ENCODE measurements around the gene KLHL22. TPM values are rescaled to one million over a fixed set of nuclear protein-coding genes. Genes with fewer than 3 reads are reported as not detected.

The KLHL22 gene
- total and polyA plus RNA-seq, 2 donors (not counting 3 experiments of a cell fraction or from before 2014, with no cell fraction given) = 24.2 to 33.6 TPM

DNA sequence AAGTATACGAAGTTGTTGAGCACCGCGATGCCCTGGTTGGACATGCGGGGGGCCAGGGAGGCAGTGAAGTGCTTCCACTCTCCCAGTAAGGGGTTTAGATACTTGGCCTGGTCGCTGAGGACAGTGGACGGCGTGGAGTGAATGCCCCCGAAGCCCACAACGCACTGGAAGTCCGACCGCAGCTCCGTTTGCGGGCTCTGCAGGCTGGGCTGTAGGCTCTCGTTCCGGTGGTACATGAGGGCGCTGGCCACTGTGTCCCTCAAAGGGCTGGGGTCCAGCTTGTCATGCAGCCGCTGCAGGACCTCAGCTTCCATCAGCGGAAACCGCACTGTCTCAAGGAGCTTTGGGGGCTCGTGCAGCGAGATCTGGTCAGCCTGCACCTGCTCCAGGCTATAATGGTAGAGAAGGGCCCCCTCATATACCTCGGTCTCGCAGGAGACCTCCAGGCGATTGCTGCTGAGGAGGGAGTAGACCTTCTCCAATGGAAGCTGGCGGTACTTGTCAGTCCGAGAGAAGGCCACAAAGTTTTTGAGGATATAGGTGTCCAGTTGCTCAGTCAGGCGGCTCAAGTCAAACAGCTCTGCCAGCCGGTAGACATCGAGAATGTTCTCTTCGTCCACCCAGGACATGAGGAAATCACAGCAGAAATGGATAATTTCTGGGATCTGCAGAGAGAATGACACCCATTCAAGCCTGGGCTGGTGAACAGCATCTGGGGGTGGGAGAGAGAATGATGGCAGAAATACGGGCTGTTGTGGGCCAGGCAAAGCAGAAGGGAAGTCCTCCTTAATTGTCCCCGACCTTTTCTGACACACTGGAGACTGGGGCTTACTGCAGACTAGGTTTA, 30.5 kb downstream of the KLHL22 start:
- DNase-seq (ENCODE audit: low read depth, low spot score) (no peak), FAIRE-seq (no peak)
- Histone ChIP-seq H3K27me3 (ENCODE audit: control insufficient read depth in 2 of 2, insufficient read depth in 2 of 2, low read length in 2 of 2) (no peaks in the 10 kb centered on the region), H4K20me1 (replicated peaks; ENCODE audit: control insufficient read depth, extremely low read depth, insufficient read depth, low read length) (no peaks in the 10 kb centered on the region), H3K9me3 (replicated peaks; ENCODE audit: control insufficient read depth, insufficient read depth, low read length) (no peaks in the 10 kb centered on the region), H3K9ac (replicated peaks; ENCODE audit: extremely low read depth, insufficient read depth, low read length) (no peak overlapping the region), H3K9me1 (replicated peaks; ENCODE audit: control insufficient read depth, extremely low read depth, insufficient read depth, low read length) (no peaks in the 10 kb centered on the region), H3K79me2 (ENCODE audit: control insufficient read depth, insufficient read depth, low read length) (no peaks in the 10 kb centered on the region), H3K36me3 (ENCODE audit: control insufficient read depth in 2 of 2, extremely low read depth in 1 of 2, insufficient read depth in 2 of 2, low read length in 2 of 2) (peaks cover 0 to 7% of the 10 kb centered on the region in 2 experiments), H3K4me2 (ENCODE audit: insufficient read depth, low read length) (no peak overlapping the region), H3K4me3 (replicated peaks in 1 of 3; ENCODE audit: insufficient read depth in 1 of 3, low read depth in 1 of 3, low read length in 3 of 3) (no peak overlapping the region), H3K27ac (ENCODE audit: insufficient read depth, low read depth, low read length) (no peak overlapping the region), H2AFZ (ENCODE audit: low read depth, low read length) (no peak overlapping the region), H3K4me1 (ENCODE audit: control insufficient read depth, extremely low read depth, insufficient read depth, low read length) (no peaks in the 10 kb centered on the region)
- no TSS peak for BruUV-seq (replicated peaks)
- ChIA-PET CTCF (interaction anchor here (3.2 kb wide), 1 partner anchor 47 kb away, joined by 16 read pairs; no protein-coding TSS in a partner anchor), POLR2A (no interaction called here)
- intact Hi-C loops (cut with micrococcal nuclease) (no loop called here), dilution Hi-C loops (cut with MboI; ENCODE audit: extremely low pct_ligation_motif_present, low sequenced_read_pairs) (no loop called here)
- TF ChIP-seq FOS (IDR thresholded peaks at IDR 0.05; ENCODE audit: borderline replicate concordance, insufficient read depth, low read length) (no peak), POLR2A (IDR thresholded peaks at IDR 0.05; ENCODE audit: low read depth, low read length) (no peak), JUN (IDR thresholded peaks at IDR 0.05; ENCODE audit: borderline replicate concordance, insufficient read depth, insufficient read length, low read depth) (no peak), POLR2AphosphoS5 (IDR thresholded peaks at IDR 0.05; ENCODE audit: insufficient read depth, low read depth, low read length) (no peak), EZH2 (IDR thresholded peaks at IDR 0.05; ENCODE audit: borderline replicate concordance, low read depth, low read length, severe bottlenecking) (no peak), MYC (IDR thresholded peaks at IDR 0.05; ENCODE audit: low read depth, low read length) (no peak), GATA2 (IDR thresholded peaks at IDR 0.05; ENCODE audit: insufficient read depth, insufficient read length, low read depth, low read length) (no peak), CTCF (IDR thresholded peaks at IDR 0.05; ENCODE audit: extremely low read depth in 1 of 2, insufficient read depth in 1 of 2, low read depth in 1 of 2, low read length in 2 of 2) (no peak)
- TF ChIP-seq, protein P1, sequence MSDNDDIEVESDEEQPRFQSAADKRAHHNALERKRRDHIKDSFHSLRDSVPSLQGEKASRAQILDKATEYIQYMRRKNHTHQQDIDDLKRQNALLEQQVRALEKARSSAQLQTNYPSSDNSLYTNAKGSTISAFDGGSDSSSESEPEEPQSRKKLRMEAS (IDR thresholded peaks at IDR 0.05; ENCODE audit: insufficient read depth, insufficient read length) = no peak

Measured in endothelial cell of umbilical vein (primary cell).